SK-N-SH treated with all-trans-retinoic acid at 6 μM for 48 hours (cell line): Measurements from ENCODE around the gene LCORL.

ENCODE experiments used
- ATAC-seq: fragments of 200-7000 bp; cut with Tn5 transposase; 3 replicates; pipeline ENCODE4 v1.9.1; 2020; ENCODE audit warnings: mild to moderate bottlenecking, moderate library complexity
- ARNTL ChIP-seq: fragments of 450-650 bp; formaldehyde crosslinking; IDR thresholded peaks from 2 replicates; pipeline ENCODE4 v1.5.0; 2020; ENCODE audit warnings: low read depth, mild to moderate bottlenecking, moderate library complexity, borderline replicate concordance
- BACH2 ChIP-seq: fragments of 250-450 bp; sonication (Bioruptor Pico); IDR thresholded peaks from 2 replicates; pipeline ENCODE4 v1.9.0; 2021; ENCODE audit warnings: mild to moderate bottlenecking, borderline replicate concordance
- CSDC2 ChIP-seq: fragments of 250-450 bp; sonication (Bioruptor Pico); IDR thresholded peaks from 2 replicates; pipeline ENCODE4 v1.5.0; 2020; ENCODE audit warnings: mild to moderate bottlenecking, moderate library complexity
- ESRRG ChIP-seq: fragments of 250-450 bp; sonication (Bioruptor Pico); IDR thresholded peaks from 2 replicates; pipeline ENCODE4 v1.6.1; 2021; ENCODE audit warnings: mild to moderate bottlenecking
- GLIS3 ChIP-seq: fragments of 250-450 bp; sonication (Bioruptor Pico); IDR thresholded peaks from 2 replicates; pipeline ENCODE4 v1.5.0; 2020; ENCODE audit warnings: mild to moderate bottlenecking, moderate library complexity
- ISL1 ChIP-seq: fragments of 250-450 bp; sonication (Bioruptor Pico); IDR thresholded peaks from 2 replicates; pipeline ENCODE4 v2.1.2; 2022; ENCODE audit warnings: mild to moderate bottlenecking, moderate library complexity
- OSR1 ChIP-seq: fragments of 250-450 bp; sonication (Bioruptor Pico); IDR thresholded peaks from 2 replicates; pipeline ENCODE4 v1.8.0; 2022; ENCODE audit warnings: moderate library complexity, mild to moderate bottlenecking, inconsistent platforms
- PPARA ChIP-seq: fragments of 250-450 bp; sonication (Bioruptor Pico); IDR thresholded peaks from 2 replicates; pipeline ENCODE4 v1.5.0; 2020; ENCODE audit warnings: mild to moderate bottlenecking, borderline replicate concordance
- RARB ChIP-seq: fragments of 250-450 bp; sonication (Bioruptor Pico); IDR thresholded peaks from 2 replicates; pipeline ENCODE4 v1.8.0; 2021; ENCODE audit warnings: mild to moderate bottlenecking, moderate library complexity
- SNAI2 ChIP-seq: fragments of 250-450 bp; sonication (Bioruptor Pico); IDR thresholded peaks from 2 replicates; pipeline ENCODE4 v1.5.0; 2020; ENCODE audit warnings: mild to moderate bottlenecking, moderate library complexity
- TCF4 ChIP-seq: fragments of 250-450 bp; sonication (Bioruptor Pico); IDR thresholded peaks from 2 replicates; pipeline ENCODE4 v1.8.0; 2021; ENCODE audit warnings: mild to moderate bottlenecking, moderate library complexity, borderline replicate concordance
- TOX ChIP-seq: fragments of 250-450 bp; sonication (Bioruptor Pico); IDR thresholded peaks from 2 replicates; pipeline ENCODE4 v1.8.0; 2021; ENCODE audit warnings: mild to moderate bottlenecking, moderate library complexity, borderline replicate concordance
- ZC3H10 ChIP-seq: fragments of 250-450 bp; sonication (Bioruptor Pico); IDR thresholded peaks from 2 replicates; pipeline ENCODE4 v1.5.1; 2021; ENCODE audit warnings: mild to moderate bottlenecking, moderate library complexity
- ZFP3 ChIP-seq: fragments of 250-450 bp; sonication (Bioruptor Pico); IDR thresholded peaks from 2 replicates; pipeline ENCODE4 v1.5.0; 2020; ENCODE audit warnings: mild to moderate bottlenecking, moderate library complexity
- ZFP30 ChIP-seq: fragments of 450-650 bp; formaldehyde crosslinking; IDR thresholded peaks from 2 replicates; pipeline ENCODE4 v1.5.0; 2022; ENCODE audit warnings: mild to moderate bottlenecking, moderate library complexity
- ZNF565 ChIP-seq: fragments of 450-650 bp; formaldehyde crosslinking; conservative IDR thresholded peaks from 2 replicates; pipeline ENCODE4 v1.5.0; 2020; ENCODE audit warnings: low read depth, mild to moderate bottlenecking, moderate library complexity
- ZNF70 ChIP-seq: fragments of 450-650 bp; formaldehyde crosslinking; IDR thresholded peaks from 2 replicates; pipeline ENCODE4 v1.5.0; 2020; ENCODE audit warnings: mild to moderate bottlenecking, moderate library complexity
- ZNF8 ChIP-seq: fragments of 450-650 bp; formaldehyde crosslinking; IDR thresholded peaks from 2 replicates; pipeline ENCODE4 v1.5.0; 2020; ENCODE audit warnings: mild to moderate bottlenecking, moderate library complexity
- TF ChIP-seq, protein P1 (sequence below): fragments of 250-450 bp; sonication (Bioruptor Pico); IDR thresholded peaks from 2 replicates; pipeline ENCODE4 v1.8.0; 2021; ENCODE audit warnings: low read depth, mild to moderate bottlenecking, moderate library complexity, borderline replicate concordance
- TF ChIP-seq, protein P2 (sequence below): fragments of 250-450 bp; sonication (Bioruptor Pico); IDR thresholded peaks from 2 replicates; pipeline ENCODE4 v1.5.1; 2020; ENCODE audit warnings: low read depth, mild to moderate bottlenecking, moderate library complexity
- TF ChIP-seq, protein P3 (sequence below): fragments of 250-450 bp; sonication (Bioruptor Pico); IDR thresholded peaks from 2 replicates; pipeline ENCODE4 v1.5.0; 2020; ENCODE audit warnings: mild to moderate bottlenecking, moderate library complexity

LCORL gene

DNA sequence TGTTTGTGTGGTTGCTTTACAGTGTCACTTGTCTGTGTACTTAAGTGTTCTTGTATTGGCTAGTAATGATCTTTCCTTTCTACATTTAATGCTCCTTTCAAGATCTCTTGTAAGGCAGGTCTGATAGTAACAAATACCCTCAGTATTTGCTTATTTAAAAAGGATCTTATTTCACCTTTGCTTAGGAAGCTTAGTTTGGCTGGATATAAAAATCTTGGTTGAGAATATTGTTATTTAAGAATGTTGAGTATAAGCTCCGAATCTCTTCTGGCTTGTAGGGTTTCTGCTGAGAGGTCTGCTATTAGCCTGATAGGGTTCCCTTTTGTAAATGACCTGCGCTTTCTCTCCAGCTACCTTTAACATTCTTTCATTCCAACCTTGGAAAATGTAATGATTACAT, 35.7 kb downstream of the LCORL start:
- no peak for TF ChIP-seq TOX (CRISPR knock-in tag)
- TF ChIP-seq ISL1 (CRISPR knock-in tag), result no peak
- TF ChIP-seq ZNF70, result no peak
- TF ChIP-seq TCF4, result no peak
- no peak for TF ChIP-seq ZNF8
- TF ChIP-seq ZNF565 (CRISPR knock-in tag), result no peak
- TF ChIP-seq PPARA (CRISPR knock-in tag), result no peak
- no peak for TF ChIP-seq BACH2 (CRISPR knock-in tag)
- no peak for TF ChIP-seq RARB
- TF ChIP-seq, protein P1, sequence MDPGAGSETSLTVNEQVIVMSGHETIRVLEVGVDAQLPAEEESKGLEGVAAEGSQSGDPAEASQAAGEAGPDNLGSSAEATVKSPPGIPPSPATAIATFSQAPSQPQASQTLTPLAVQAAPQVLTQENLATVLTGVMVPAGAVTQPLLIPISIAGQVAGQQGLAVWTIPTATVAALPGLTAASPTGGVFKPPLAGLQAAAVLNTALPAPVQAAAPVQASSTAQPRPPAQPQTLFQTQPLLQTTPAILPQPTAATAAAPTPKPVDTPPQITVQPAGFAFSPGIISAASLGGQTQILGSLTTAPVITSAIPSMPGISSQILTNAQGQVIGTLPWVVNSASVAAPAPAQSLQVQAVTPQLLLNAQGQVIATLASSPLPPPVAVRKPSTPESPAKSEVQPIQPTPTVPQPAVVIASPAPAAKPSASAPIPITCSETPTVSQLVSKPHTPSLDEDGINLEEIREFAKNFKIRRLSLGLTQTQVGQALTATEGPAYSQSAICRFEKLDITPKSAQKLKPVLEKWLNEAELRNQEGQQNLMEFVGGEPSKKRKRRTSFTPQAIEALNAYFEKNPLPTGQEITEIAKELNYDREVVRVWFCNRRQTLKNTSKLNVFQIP (CRISPR knock-in tag), result no peak
- no peak for TF ChIP-seq CSDC2 (CRISPR knock-in tag)

DNA sequence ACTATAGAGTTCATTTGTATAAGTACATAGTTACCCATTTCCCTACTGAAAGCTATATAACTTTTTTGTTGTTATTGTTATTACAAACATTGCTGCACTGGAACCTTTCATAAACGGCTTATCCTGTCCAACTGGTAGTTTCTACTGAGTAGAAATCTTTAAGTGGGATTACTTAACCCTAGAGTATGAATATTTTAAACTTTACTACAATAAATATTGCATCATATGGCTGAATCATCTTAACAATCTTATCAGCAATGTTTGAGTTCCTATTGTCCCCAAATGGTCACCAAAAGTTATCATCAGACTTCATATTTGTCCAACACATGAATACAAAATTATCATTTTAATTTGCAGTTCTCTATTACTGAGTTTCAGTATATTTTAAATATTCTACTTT, 40.5 kb downstream of the LCORL start:
- TF ChIP-seq PPARA (CRISPR knock-in tag), result no peak
- no peak for TF ChIP-seq BACH2 (CRISPR knock-in tag)
- TF ChIP-seq SNAI2, result no peak
- TF ChIP-seq, protein P2, sequence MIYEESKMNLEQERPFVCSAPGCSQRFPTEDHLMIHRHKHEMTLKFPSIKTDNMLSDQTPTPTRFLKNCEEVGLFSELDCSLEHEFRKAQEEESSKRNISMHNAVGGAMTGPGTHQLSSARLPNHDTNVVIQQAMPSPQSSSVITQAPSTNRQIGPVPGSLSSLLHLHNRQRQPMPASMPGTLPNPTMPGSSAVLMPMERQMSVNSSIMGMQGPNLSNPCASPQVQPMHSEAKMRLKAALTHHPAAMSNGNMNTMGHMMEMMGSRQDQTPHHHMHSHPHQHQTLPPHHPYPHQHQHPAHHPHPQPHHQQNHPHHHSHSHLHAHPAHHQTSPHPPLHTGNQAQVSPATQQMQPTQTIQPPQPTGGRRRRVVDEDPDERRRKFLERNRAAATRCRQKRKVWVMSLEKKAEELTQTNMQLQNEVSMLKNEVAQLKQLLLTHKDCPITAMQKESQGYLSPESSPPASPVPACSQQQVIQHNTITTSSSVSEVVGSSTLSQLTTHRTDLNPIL, result no peak
- TF ChIP-seq TCF4, result no peak
- TF ChIP-seq, protein P3, sequence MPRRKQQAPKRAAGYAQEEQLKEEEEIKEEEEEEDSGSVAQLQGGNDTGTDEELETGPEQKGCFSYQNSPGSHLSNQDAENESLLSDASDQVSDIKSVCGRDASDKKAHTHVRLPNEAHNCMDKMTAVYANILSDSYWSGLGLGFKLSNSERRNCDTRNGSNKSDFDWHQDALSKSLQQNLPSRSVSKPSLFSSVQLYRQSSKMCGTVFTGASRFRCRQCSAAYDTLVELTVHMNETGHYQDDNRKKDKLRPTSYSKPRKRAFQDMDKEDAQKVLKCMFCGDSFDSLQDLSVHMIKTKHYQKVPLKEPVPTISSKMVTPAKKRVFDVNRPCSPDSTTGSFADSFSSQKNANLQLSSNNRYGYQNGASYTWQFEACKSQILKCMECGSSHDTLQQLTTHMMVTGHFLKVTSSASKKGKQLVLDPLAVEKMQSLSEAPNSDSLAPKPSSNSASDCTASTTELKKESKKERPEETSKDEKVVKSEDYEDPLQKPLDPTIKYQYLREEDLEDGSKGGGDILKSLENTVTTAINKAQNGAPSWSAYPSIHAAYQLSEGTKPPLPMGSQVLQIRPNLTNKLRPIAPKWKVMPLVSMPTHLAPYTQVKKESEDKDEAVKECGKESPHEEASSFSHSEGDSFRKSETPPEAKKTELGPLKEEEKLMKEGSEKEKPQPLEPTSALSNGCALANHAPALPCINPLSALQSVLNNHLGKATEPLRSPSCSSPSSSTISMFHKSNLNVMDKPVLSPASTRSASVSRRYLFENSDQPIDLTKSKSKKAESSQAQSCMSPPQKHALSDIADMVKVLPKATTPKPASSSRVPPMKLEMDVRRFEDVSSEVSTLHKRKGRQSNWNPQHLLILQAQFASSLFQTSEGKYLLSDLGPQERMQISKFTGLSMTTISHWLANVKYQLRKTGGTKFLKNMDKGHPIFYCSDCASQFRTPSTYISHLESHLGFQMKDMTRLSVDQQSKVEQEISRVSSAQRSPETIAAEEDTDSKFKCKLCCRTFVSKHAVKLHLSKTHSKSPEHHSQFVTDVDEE (CRISPR knock-in tag), result no peak
- no peak for TF ChIP-seq ESRRG (CRISPR knock-in tag)
- no peak for TF ChIP-seq ZNF565 (CRISPR knock-in tag)
- TF ChIP-seq, all 23 proteins: peak for 0
- no peak for ATAC-seq

More for the DNA sequence above, 35.7 kb downstream of the LCORL start:
- ATAC-seq, result no peak

DNA sequence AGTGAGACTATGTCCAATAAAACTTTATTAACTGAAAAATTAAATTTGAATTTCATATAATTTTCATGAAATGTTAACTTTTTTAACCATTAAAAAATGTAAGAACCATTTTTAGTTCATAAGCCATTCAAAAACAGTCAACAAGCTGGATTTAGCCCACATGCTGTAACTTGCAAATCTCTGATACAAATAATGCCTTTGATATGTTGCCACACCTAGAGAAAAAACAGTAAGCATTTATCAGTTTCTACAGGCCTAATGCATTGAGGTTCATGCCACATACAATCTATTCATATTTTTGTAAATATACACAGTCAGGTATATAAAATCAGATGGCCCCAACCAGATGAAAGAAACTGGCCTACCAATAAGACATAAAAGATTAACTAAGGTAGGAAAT, 52.8 kb downstream of the LCORL start:
- ATAC-seq, result no peak

More for the DNA sequence above, 52.8 kb downstream of the LCORL start:
- TF ChIP-seq GLIS3 (CRISPR knock-in tag) (no peak), ESRRG (CRISPR knock-in tag) (no peak), TCF4 (no peak), ZNF8 (no peak), ZFP3 (no peak), SNAI2 (no peak), TOX (CRISPR knock-in tag) (no peak), ZC3H10 (CRISPR knock-in tag) (no peak), OSR1 (CRISPR knock-in tag) (no peak), ZNF565 (CRISPR knock-in tag) (no peak), ZNF70 (no peak), ZFP30 (CRISPR knock-in tag) (no peak), BACH2 (CRISPR knock-in tag) (no peak), RARB (no peak), ARNTL (CRISPR knock-in tag) (no peak)
- TF ChIP-seq, protein P2, result no peak
- TF ChIP-seq, protein P1 (CRISPR knock-in tag), result no peak
- TF ChIP-seq, protein P3 (CRISPR knock-in tag), result no peak
